GM23248 (cell line): ENCODE data around the gene BMAL1.

Source experiments
- EZH2 ChIP-seq: fragments of 200-600 bp; sonication (generic); IDR thresholded peaks from 2 replicates; pipeline ENCODE4 v1.6.1; 2018; ENCODE audit warnings: antibody characterized with exemption, mild to moderate bottlenecking; ENCODE audit not compliant: insufficient read depth, poor library complexity, severe bottlenecking
- EZH2phosphoT487 ChIP-seq: fragments of 200-600 bp; sonication (generic); IDR thresholded peaks from 2 replicates; pipeline ENCODE4 v1.6.1; 2018; ENCODE audit warnings: antibody characterized with exemption, moderate library complexity, mild to moderate bottlenecking, low read depth; ENCODE audit not compliant: insufficient read depth

- TF ChIP-seq EZH2 (no peak), EZH2phosphoT487 (no peak)
Measured at GRCh38 chr11:13327421-13327820, 49.8 kb downstream of the BMAL1 start.
